Panc1 (cell line): Measurements from ENCODE around the gene CASP2. TPM values are rescaled to one million over a fixed set of nuclear protein-coding genes. Genes with fewer than 3 reads are reported as not detected.

ENCODE experiments used
- ATAC-seq: fragments of 200-7000 bp; cut with Tn5 transposase; 2 replicates; pipeline ENCODE4 v1.9.1; 2020; ENCODE audit warnings: mild to moderate bottlenecking, moderate library complexity
- BruUV-seq: library from RNA; stranded (reverse); fragments of 400-500 nt; replicated peaks from 2 replicates; lab custom pipeline; 2021; lab: Mats Ljungman, UMichigan
- CTCF ChIA-PET: fragments of 300-600 bp; sonication (Branson Sonifier 250); formaldehyde crosslinking; loops from one replicate; lab custom pipeline; 2022; ENCODE audit warnings: antibody characterized with exemption; lab: Charles Lee
- POLR2A ChIA-PET: fragments of 300-600 bp; sonication (Branson Sonifier 250); formaldehyde crosslinking; loops from one replicate; lab custom pipeline; 2022; ENCODE audit warnings: antibody characterized with exemption; lab: Charles Lee
- DNase-seq: peaks from one replicate; pipeline ENCODE4 v3.0.0-alpha.2; 2010; ENCODE audit warnings: low read depth, low spot score
- H3K27ac ChIP-seq: 2 replicates; pipeline ENCODE4 v1.5.1; 2011; ENCODE audit warnings: mild to moderate bottlenecking, low read length, inconsistent platforms
- H3K27me3 ChIP-seq: fragments of 200-500 bp; sonication (Bioruptor generic); 2 replicates; pipeline ENCODE4 v1.6.0; 2014; ENCODE audit warnings: low read length, inconsistent platforms; ENCODE audit not compliant: control insufficient read depth, insufficient read depth
- H3K36me3 ChIP-seq: fragments of 200-500 bp; sonication (Bioruptor generic); 2 replicates; pipeline ENCODE4 v1.5.1; 2014; ENCODE audit warnings: inconsistent platforms, mild to moderate bottlenecking, low read length, moderate library complexity; ENCODE audit not compliant: control insufficient read depth, insufficient read depth
- H3K4me1 ChIP-seq: 2 replicates; pipeline ENCODE4 v1.5.1; 2011; ENCODE audit warnings: inconsistent platforms, mild to moderate bottlenecking, low read length, moderate library complexity; ENCODE audit not compliant: control insufficient read depth, insufficient read depth
- H3K4me3 ChIP-seq, 2 experiments: 2 replicates each; pipeline ENCODE4 v1.5.1; 2011 to 2012; ENCODE audit warnings: low read depth in 2 of 2, low read length in 2 of 2, mild to moderate bottlenecking in 2 of 2, inconsistent platforms in 1 of 2, moderate library complexity in 1 of 2
- H3K9me3 ChIP-seq: fragments of 200-500 bp; sonication (Bioruptor generic); 2 replicates; pipeline ENCODE4 v1.5.1; 2014; ENCODE audit warnings: low read depth, mild to moderate bottlenecking, inconsistent platforms, low read length, moderate library complexity; ENCODE audit not compliant: control insufficient read depth, insufficient read depth
- CTCF ChIP-seq: fragments of 450-650 bp; IDR thresholded peaks from 2 replicates; pipeline ENCODE4 v1.5.1; 2017; ENCODE audit warnings: mild to moderate bottlenecking
- POLR2AphosphoS5 ChIP-seq: IDR thresholded peaks from 2 replicates; pipeline ENCODE4 v1.6.1; 2012; ENCODE audit warnings: mild to moderate bottlenecking, low read depth, low read length, moderate library complexity
- SIN3A ChIP-seq: IDR thresholded peaks from 2 replicates; pipeline ENCODE4 v1.6.1; 2012; ENCODE audit warnings: low read depth, mild to moderate bottlenecking, low read length, moderate library complexity, borderline replicate concordance; ENCODE audit not compliant: insufficient read depth
- TCF7L2 ChIP-seq: IDR thresholded peaks from 2 replicates; pipeline ENCODE4 v1.6.1; 2011; ENCODE audit warnings: mild to moderate bottlenecking, low read depth, low read length, inconsistent platforms
- in situ Hi-C: cut with HindIII; loops from 2 replicates; pipeline ENCODE4 v1.10.0; 2016; ENCODE audit warnings: low sequenced_read_pairs, low pct_unique_long_range_greater_than_20kb
- intact Hi-C: fragments of 100-400 bp; cut with micrococcal nuclease; formaldehyde crosslinking; loops from one replicate; pipeline ENCODE4 v1.10.0; 2022; ENCODE audit not compliant: unreplicated experiment
- total RNA-seq: library from RNA; stranded (reverse); gene quantifications from one replicate; pipeline ENCODE4 v1.2.1, GENCODE V29; 2021; ENCODE audit not compliant: unreplicated experiment
- TF ChIP-seq, protein P1 (sequence below), 2 experiments: IDR thresholded peaks; 2 replicates each; pipeline ENCODE4 v1.6.1; 2011 to 2012; ENCODE audit warnings: low read depth in 2 of 2, control low read depth in 1 of 2, low read length in 1 of 2, mild to moderate bottlenecking in 1 of 2, moderate library complexity in 1 of 2; ENCODE audit not compliant: insufficient read depth in 1 of 2

CASP2 gene
- total RNA-seq, 1 experiment from 2014 or later, result 47.4 TPM

GRCh38 chr7:143285470-143285778 is 2.7 kb upstream of the CASP2 start:
- DNase-seq, result no peak
- CTCF ChIA-PET, result interaction anchor here (0.5 to 0.9 kb wide), 2 partner anchors 45 to 95 kb away, joined by 3 to 6 read pairs; no protein-coding TSS in a partner anchor
- intact Hi-C loops (no loop called here), in situ Hi-C loops (no loop called here)
- Histone ChIP-seq H3K4me3 (peak overlapping the region in 1 of 2 experiments; percentile 50; a peak in 2 of 4 replicates), H3K9me3 (peaks cover 4% of the 10 kb centered on the region; the same call in 1 of the 2 replicates), H3K36me3 (no peaks in the 10 kb centered on the region), H3K27me3 (no peaks in the 10 kb centered on the region), H3K4me1 (peaks cover 24% of the 10 kb centered on the region), H3K27ac (peak overlapping the region; percentile 67)
- peak; percentile 31; the same call in 1 of the 2 replicates for ATAC-seq
- BruUV-seq, result no TSS peak
- no peak for TF ChIP-seq TCF7L2
- no peak for TF ChIP-seq CTCF
- POLR2A ChIA-PET, result no interaction called here

DNA sequence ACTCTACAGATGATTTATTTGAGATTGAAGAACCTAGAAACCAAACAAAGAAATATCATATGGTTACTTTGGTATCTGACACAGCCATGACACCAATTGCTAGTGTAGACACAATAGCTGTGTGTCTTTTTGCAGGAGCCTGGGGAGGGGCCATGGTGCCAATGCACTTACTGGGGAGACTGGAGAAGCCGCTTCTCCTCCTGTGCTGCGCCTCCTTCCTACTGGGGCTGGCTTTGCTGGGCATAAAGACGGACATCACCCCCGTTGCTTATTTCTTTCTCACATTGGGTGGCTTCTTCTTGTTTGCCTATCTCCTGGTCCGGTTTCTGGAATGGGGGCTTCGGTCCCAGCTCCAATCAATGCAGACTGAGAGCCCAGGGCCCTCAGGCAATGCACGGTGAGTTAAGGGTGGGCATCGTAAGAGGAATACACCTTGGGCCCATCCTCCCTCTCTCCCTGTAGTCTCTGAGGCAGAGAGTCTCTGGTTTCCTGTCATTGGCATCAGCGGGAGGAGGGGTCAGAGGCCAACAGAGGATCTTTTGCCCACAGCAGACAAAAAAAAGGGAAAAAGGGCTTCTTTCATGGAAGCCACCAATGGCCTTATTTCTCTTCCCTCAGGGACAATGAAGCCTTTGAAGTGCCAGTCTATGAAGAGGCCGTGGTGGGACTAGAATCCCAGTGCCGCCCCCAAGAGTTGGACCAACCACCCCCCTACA is 2.2 kb upstream of the CASP2 start:
- TF ChIP-seq SIN3A (no peak), CTCF (no peak), TCF7L2 (no peak), POLR2AphosphoS5 (no peak)
- TF ChIP-seq, protein P1, sequence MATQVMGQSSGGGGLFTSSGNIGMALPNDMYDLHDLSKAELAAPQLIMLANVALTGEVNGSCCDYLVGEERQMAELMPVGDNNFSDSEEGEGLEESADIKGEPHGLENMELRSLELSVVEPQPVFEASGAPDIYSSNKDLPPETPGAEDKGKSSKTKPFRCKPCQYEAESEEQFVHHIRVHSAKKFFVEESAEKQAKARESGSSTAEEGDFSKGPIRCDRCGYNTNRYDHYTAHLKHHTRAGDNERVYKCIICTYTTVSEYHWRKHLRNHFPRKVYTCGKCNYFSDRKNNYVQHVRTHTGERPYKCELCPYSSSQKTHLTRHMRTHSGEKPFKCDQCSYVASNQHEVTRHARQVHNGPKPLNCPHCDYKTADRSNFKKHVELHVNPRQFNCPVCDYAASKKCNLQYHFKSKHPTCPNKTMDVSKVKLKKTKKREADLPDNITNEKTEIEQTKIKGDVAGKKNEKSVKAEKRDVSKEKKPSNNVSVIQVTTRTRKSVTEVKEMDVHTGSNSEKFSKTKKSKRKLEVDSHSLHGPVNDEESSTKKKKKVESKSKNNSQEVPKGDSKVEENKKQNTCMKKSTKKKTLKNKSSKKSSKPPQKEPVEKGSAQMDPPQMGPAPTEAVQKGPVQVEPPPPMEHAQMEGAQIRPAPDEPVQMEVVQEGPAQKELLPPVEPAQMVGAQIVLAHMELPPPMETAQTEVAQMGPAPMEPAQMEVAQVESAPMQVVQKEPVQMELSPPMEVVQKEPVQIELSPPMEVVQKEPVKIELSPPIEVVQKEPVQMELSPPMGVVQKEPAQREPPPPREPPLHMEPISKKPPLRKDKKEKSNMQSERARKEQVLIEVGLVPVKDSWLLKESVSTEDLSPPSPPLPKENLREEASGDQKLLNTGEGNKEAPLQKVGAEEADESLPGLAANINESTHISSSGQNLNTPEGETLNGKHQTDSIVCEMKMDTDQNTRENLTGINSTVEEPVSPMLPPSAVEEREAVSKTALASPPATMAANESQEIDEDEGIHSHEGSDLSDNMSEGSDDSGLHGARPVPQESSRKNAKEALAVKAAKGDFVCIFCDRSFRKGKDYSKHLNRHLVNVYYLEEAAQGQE (IDR thresholded peaks at IDR 0.05; ENCODE audit: insufficient read depth in 1 of 2, low read depth in 2 of 2, low read length in 1 of 2), result no peak
- H3K4me1 ChIP-seq, result peaks cover 24% of the 10 kb centered on the region
- H3K27me3 ChIP-seq, result no peaks in the 10 kb centered on the region
- H3K36me3 ChIP-seq, result peaks cover under 1% of the 10 kb centered on the region; the same call in 1 of the 2 replicates
- ChIA-PET POLR2A (interaction anchor here (0.5 to 0.6 kb wide), 2 partner anchors 503 to 649 kb away, joined by 3 to 9 read pairs; no protein-coding TSS in a partner anchor), CTCF (interaction anchor here (0.5 to 0.9 kb wide), 2 partner anchors 46 to 94 kb away, joined by 3 to 6 read pairs; no protein-coding TSS in a partner anchor)
- BruUV-seq, result no TSS peak
- H3K9me3 ChIP-seq, result peaks cover 4% of the 10 kb centered on the region; the same call in 1 of the 2 replicates
- no peak overlapping the region; a peak in 1 of 4 replicates for H3K4me3 ChIP-seq
- DNase-seq (no peak), ATAC-seq (no peak)
- peak overlapping the region; percentile 67; the same call in 1 of the 2 replicates for H3K27ac ChIP-seq
- in situ Hi-C loops, result no loop called here
- intact Hi-C loops, result no loop called here
